NCI-H1417 (cell line): ENCODE results near the gene CFAP77.

Source experiments
- DNase-seq, 3 experiments: peaks; one replicate each; lab custom pipeline; 2025; lab: John Stamatoyannopoulos, UW

CFAP77 gene

GRCh38 chr9:132582276-132582785 lies 172.3 kb downstream of the CFAP77 start, which contains the start of gene BARHL1:
Gene BARHL1 (plus strand): TSS chr9:132582606. CDS start chr9:132582798, 192 bp downstream.
- DNase-seq, result no peak

GRCh38 chr9:132582786-132583583 lies 173.0 kb downstream of the CFAP77 start:
- DNase-seq, result no peak

GRCh38 chr9:132583584-132584304 lies 173.7 kb downstream of the CFAP77 start:
- DNase-seq, result no peak

- DNase-seq, result no peak
Observed at GRCh38 chr9:132584601-132585560, 174.9 kb downstream of the CFAP77 start.

DNA sequence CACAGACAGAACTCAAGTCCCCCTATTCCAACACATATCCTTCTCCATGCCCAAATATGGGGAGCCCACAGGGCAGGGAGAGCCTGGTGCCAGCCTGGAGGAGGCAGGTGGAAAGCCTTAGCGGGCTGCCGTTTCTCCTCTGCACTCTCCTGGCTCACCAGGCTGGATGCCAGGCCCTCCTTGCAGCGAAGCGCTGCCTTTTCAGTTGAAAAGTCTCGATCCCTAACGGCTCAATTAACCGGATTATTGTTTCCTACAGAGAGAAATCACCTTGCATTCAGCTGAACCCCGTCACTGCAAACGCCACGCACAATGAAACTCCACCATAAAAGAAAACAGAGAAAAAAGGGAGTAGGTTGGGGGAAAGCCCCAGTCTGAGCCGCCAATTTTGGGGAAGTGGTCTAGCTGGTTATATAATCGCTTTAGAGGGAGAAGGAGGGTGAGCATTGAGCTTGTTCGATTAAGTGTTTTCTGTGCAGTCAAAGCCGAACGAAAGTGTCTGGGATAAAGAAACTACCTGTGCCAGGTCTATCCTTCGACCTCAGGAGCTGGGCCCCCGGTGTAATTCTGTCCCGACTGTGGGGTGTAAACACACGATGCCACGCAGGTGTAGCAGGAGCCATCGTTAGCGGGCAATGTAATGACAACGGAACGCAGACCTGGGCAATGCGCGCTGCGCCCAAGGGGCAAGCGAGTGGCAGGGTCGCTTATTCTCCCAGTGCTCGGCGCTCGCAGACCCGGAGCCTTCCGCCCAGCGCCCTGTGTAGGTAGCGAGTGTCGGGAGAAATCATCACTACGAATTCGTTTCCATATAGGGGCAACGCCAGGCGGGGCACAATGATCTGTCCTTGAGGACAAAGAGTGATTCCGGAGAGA lies 176.2 kb downstream of the CFAP77 start:
- DNase-seq, result peak in 1 of 3 experiments; percentile 58

GRCh38 chr9:132586830-132587591 lies 177.0 kb downstream of the CFAP77 start:
- peak in 2 of 3 experiments; percentile 50 to 58 for DNase-seq

DNA sequence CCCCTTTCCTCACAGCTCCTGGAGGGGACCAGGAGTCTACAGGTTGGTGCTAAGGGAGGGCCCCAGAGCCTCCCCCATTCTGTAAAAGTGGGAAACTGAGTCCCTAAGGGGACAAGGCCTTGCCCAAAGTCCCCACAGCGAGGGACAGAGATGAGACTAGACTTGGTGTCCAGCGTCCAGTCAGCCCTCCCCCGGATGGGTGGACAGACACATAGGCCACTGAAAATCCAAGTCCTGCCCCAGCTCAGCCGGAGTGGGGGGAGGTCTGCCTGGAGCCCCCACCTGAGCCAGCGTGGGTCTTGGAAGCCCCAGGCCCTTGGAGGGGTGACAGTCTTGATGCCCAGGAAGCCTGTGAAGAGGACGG lies 177.6 kb downstream of the CFAP77 start:
- no peak for DNase-seq

DNA sequence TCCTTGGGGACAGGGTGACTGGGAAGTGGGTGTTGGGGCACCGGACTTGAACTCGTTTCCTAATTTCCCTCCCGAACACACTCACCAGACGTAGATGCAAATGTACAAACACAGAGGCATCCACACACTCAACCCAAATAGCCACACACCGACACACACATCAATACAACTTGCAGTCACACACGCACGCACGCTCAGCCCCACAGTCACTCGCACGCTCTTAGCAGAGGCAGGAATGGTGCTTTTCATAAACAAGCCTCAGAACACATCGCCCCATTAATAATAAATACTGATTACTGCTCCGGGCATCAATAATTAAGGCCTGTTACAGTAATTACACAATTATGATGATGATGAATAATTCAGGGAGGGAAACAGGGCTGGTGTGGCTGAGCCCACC lies 178.1 kb downstream of the CFAP77 start:
- no peak for DNase-seq

- DNase-seq, result no peak
Observed at GRCh38 chr9:132588501-132589147, 178.6 kb downstream of the CFAP77 start.

- DNase-seq, result no peak
Observed at GRCh38 chr9:132589148-132590036, 179.4 kb downstream of the CFAP77 start.

DNA sequence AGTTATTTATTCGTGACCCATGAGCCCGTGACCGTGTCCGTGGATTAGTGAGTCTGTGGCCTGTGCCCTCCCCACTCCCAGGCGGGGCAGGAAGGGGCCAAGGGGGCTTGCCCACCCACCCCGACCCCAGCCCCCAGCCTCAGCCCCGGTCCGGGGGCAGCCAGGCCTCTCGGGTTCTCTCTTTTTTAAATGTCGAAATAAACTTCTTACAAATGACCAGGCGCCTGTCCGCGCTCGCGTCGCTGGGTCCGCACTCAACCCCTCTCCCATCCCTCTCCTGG lies 180.0 kb downstream of the CFAP77 start:
- DNase-seq, result no peak

DNA sequence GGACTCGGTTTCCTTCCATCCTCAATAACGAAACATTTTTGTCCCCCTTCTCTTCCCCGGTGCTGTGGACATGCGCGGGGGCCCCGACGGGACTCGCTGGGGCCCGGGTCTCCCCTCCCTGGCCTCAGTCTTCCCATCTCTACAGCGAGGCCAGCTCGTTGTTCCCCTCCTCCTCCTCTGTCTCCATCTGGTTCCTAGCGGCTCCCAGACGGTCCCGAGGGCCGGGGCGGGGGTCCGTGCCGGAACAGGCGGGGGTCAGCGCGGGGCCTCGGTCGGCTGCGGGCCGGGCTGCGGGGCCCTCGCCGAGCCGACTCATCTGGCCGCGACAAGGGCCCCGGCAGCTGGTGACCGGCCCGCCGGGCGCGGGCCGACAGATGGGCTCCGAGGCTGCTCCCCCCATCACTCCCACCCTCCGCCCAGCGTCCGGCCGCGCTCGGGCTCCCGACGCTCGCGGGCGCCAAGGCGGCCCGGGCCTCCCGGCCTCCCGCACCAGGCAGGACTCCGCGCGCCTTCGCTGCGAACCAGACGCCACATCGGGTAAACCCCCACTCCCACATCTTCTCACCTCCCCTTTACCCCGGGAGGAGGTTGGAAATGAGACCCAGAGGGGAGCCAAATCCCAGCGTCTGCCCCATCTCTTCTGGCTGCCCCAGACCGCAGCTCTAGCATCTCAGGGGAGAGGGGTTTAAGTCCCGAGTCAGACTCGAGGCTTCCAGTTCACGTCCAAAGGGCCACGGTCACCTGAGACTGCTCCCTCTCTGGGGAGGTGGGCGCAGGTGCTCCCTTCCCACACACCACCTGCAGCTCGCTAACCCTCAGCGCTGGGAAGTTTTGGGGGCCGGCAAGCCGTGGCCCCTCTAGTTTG lies 180.5 kb downstream of the CFAP77 start:
- no peak for DNase-seq

GRCh38 chr9:132591244-132591643 lies 181.2 kb downstream of the CFAP77 start:
- DNase-seq, result no peak

- no peak for DNase-seq
Observed at GRCh38 chr9:132591751-132592314, 181.8 kb downstream of the CFAP77 start.

- DNase-seq, result no peak
Observed at GRCh38 chr9:132592451-132592850, 182.4 kb downstream of the CFAP77 start.

DNA sequence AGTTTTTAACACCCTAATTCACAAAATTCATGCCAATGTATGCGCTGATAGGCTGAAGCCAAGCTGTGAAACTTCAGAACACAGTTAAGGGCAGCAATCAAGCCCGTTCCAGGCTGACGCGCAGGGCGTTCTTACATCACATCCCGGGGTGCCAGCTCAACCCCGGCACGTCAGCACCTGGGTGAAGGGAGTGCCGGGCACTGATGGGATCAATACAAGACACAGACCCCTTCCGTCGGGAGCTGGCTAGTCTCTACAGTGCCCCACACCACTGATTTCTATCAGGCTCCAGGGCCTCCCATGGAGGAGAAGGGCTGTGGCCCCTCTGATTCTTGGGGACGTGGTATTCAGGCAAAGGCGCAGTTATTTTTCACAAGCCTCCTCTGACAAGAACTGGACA lies 184.4 kb downstream of the CFAP77 start:
- DNase-seq, result no peak

- DNase-seq, result no peak
Observed at GRCh38 chr9:132595319-132595718, 185.3 kb downstream of the CFAP77 start.

DNA sequence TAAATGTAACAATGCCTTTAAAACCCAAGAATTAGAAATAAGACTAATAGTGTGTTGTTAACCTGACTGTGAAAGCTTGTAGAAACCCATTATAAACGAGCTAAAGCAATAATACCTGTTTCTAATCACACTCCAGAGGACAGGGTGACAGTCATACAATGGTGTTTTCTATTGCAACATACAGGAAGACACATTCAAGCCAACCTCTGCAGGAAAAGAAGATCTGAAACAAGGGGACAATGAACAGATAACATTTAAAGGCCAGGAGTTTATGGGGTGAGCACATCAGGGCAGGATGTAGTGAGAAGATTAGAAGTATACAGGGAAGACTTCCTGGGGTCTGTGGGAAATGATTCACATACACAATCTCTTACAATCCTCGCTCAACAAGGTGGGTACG lies 186.2 kb downstream of the CFAP77 start:
- no peak for DNase-seq
